ENCODE data around the gene PACC1. TPM values are rescaled to one million over a fixed set of nuclear protein-coding genes. Genes with fewer than 3 reads are reported as not detected.

Gene PACC1
- total RNA-seq, 1 experiment from 2014 or later, result 17.6 TPM

GRCh38 chr1:212315184-212315583, 99.5 kb downstream of the PACC1 start (continued):
- TF ChIP-seq EZH2 (IDR thresholded peaks at IDR 0.05) (no peak), ELF1 (IDR thresholded peaks at IDR 0.05; ENCODE audit: borderline replicate concordance, low read depth) (no peak)

Other genes starting within 250 kb of the PACC1 start
- gene PPP2R5A, start 129.5 kb downstream of the PACC1 start, total RNA-seq (2021; ENCODE audit: unreplicated experiment), result 33.1 TPM
- gene NENF, start 18.0 kb upstream of the PACC1 start, total RNA-seq (2021; ENCODE audit: unreplicated experiment), result 78.4 TPM
- gene ATF3, start 193.9 kb upstream of the PACC1 start, total RNA-seq (2021; ENCODE audit: unreplicated experiment), result 43.2 TPM

All from HCT116 (cell line).